Left lung (tissue), 10 donors: ENCODE results near the gene TTC7B. TPM values are rescaled to one million over a fixed set of nuclear protein-coding genes. Genes with fewer than 3 reads are reported as not detected.

Source experiments
- ATAC-seq: fragments of 200-7000 bp; cut with Tn5 transposase; one replicate; pipeline ENCODE4 v1.9.1; 2020; ENCODE audit warnings: moderate library complexity
- DNase-seq, 4 donors: peaks; one replicate each; pipeline ENCODE4 v3.0.0-alpha.2; 2013 to 2020
- H3K27ac ChIP-seq, 2 donors: fragments of 200-600 bp; sonication (generic) in 1 of 2; one replicate each; pipeline versions ENCODE4 v1.5.0 to v1.8.0; 2020 to 2021
- H3K27me3 ChIP-seq, 2 donors: fragments of 200-600 bp; sonication (generic) in 1 of 2; one replicate each; pipeline versions ENCODE4 v1.5.0 to v1.8.0; 2020 to 2021
- H3K36me3 ChIP-seq, 2 donors: fragments of 200-600 bp; sonication (generic) in 1 of 2; one replicate each; pipeline versions ENCODE4 v1.5.0 to v1.8.0; 2020 to 2021
- H3K4me1 ChIP-seq, 2 donors: fragments of 200-600 bp; one replicate each; pipeline ENCODE4 v1.8.0; 2021
- H3K4me3 ChIP-seq, 2 donors: fragments of 200-600 bp; sonication (generic) in 1 of 2; one replicate each; pipeline versions ENCODE4 v1.5.0 to v1.8.0; 2020 to 2021; ENCODE audit warnings: mild to moderate bottlenecking in 1 of 2
- H3K9me3 ChIP-seq, 2 donors: fragments of 200-600 bp; sonication (generic) in 1 of 2; one replicate each; pipeline versions ENCODE4 v1.5.0 to v1.8.0; 2020 to 2021
- intact Hi-C, 2 donors: fragments of 100-400 bp; cut with DNase I; formaldehyde crosslinking; loops; one replicate each; pipeline versions ENCODE4 v1.11.2 to v1.14.2; 2022
- polyA plus RNA-seq, 6 donors: library from polyadenylated mRNA; unstranded; fragments of 120-200 nt; gene quantifications; one replicate each; pipeline ENCODE4 v1.2.1, GENCODE V29; 2013; ENCODE audit not compliant: insufficient read length in 6 of 6
- total RNA-seq, 2 donors: library from RNA; stranded (reverse); fragmentation: NEBNext Ultra II Directional; extraction: Animal tissue kit (Norgen Biotek cat#: 25700); gene quantifications; one replicate each; pipeline ENCODE4 v1.2.1, GENCODE V29; 2021
- TF ChIP-seq, protein P1 (sequence below), 2 donors: fragments of 200-600 bp; sonication (generic) in 1 of 2; IDR thresholded peaks; one replicate each; pipeline versions ENCODE4 v1.5.0 to v1.8.0; 2021; ENCODE audit warnings: antibody characterized with exemption in 2 of 2
- donor health status: DM: no; HTN: yes; CAD: no.
- donor health status: DM: no; HTN: no; CAD: no.

TTC7B gene
- total and polyA plus RNA-seq, 8 donors = 26.8 to 47.5 (median 39.5) TPM

DNA sequence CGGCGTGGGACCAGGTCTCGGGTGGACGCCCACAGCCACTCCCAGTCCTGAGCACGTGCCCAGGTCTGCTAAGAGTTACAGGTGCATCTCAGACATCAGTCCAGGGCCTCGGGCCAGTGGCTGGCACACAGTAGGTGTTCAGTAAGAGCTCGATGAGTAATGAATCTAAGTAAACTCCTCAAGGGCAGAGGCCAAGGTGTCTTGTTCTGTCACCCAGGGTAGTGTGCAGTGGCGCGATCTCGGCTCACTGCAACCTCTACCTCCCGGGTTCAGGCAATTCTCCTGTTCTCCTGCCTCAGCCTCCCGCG lies 11.2 kb downstream of the TTC7B start:
- peaks cover 0 to 28% of the 10 kb centered on the region in 2 donors for H3K4me1 ChIP-seq
- H3K27me3 ChIP-seq = no peaks in the 10 kb centered on the region
- no peak overlapping the region for H3K4me3 ChIP-seq
- ATAC-seq = no peak
- no peaks in the 10 kb centered on the region for H3K9me3 ChIP-seq
- no peak overlapping the region for H3K27ac ChIP-seq
- intact Hi-C loops = no loop called here
- TF ChIP-seq, protein P1, sequence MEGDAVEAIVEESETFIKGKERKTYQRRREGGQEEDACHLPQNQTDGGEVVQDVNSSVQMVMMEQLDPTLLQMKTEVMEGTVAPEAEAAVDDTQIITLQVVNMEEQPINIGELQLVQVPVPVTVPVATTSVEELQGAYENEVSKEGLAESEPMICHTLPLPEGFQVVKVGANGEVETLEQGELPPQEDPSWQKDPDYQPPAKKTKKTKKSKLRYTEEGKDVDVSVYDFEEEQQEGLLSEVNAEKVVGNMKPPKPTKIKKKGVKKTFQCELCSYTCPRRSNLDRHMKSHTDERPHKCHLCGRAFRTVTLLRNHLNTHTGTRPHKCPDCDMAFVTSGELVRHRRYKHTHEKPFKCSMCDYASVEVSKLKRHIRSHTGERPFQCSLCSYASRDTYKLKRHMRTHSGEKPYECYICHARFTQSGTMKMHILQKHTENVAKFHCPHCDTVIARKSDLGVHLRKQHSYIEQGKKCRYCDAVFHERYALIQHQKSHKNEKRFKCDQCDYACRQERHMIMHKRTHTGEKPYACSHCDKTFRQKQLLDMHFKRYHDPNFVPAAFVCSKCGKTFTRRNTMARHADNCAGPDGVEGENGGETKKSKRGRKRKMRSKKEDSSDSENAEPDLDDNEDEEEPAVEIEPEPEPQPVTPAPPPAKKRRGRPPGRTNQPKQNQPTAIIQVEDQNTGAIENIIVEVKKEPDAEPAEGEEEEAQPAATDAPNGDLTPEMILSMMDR (IDR thresholded peaks at IDR 0.05) = no peak
- no peaks in the 10 kb centered on the region for H3K36me3 ChIP-seq
- no peak for DNase-seq

DNA sequence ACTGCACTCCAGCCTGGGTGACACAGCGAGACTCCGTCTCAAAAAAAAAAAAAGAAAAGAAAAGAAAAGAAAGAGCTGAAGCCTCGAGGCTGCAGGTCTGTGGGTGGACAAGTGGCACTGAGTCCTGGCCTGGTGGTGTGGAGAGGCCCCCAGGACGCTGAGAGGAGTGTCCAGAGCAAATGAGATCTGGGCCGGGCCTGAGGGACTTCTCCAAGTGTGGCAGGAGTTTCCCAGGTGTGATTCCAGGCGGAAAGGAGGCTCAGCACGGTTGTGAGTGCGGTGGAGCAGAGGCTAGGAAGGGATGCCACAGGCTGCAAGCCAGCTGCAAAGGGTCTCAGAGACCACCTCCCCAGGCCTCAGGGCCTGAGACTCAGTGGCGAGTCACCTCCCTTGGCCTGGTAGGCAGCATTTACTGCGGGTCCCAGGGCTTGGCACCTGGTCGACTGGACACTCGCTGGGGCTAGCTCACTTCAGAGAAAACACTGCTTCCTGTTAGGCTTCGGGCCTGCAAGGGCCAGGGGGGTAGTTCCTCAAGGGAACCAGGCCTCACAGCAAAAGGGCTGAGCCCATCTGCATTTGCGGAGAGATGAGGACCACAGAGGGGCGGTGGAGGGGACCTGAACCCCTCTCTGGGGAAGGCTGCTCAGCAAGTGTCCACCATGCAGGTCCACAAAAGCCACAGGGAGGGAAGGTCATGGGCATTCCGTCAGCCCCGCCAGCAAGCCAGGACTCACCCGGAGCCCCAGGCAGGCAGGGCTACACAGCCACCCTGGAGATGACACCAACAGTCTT lies 11.7 kb downstream of the TTC7B start:
- H3K4me3 ChIP-seq = no peak overlapping the region
- TF ChIP-seq, protein P1 (IDR thresholded peaks at IDR 0.05) = no peak
- no peak for DNase-seq
- no peaks in the 10 kb centered on the region for H3K27me3 ChIP-seq
- no peak for ATAC-seq
- peak overlapping the region in 1 of 2 donors; percentile 48 for H3K27ac ChIP-seq
- intact Hi-C loops = no loop called here
- H3K36me3 ChIP-seq = no peaks in the 10 kb centered on the region
- peaks cover 0 to 28% of the 10 kb centered on the region in 2 donors for H3K4me1 ChIP-seq
- H3K9me3 ChIP-seq = no peaks in the 10 kb centered on the region

DNA sequence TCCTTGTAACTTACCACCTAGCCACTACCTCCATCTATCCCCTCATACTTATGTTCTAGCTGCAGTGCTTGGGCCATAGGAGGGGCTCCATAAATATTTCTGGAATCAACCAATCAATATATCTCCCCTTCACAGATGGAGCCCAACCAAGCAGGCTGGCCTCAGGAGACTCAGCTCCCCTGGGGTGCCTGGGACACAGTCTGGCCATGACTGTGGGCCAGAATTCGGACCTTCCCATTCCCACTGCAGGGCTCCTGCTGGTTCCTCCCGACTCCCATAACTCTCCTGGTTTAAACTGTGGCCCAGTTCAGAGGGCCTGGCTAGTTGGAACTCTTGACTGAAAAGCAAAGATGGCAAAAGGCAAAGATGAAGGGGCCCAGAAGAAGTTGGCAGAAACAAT lies 13.0 kb downstream of the TTC7B start:
- intact Hi-C loops = no loop called here
- TF ChIP-seq, protein P1 (IDR thresholded peaks at IDR 0.05) = no peak
- Histone ChIP-seq H3K27me3 (no peaks in the 10 kb centered on the region), H3K36me3 (no peaks in the 10 kb centered on the region), H3K27ac (peak overlapping the region in 1 of 2 donors; percentile 48), H3K4me1 (peaks cover 0 to 28% of the 10 kb centered on the region in 2 donors), H3K4me3 (no peak overlapping the region), H3K9me3 (no peaks in the 10 kb centered on the region)
- ATAC-seq = no peak
- no peak for DNase-seq

- H3K36me3 ChIP-seq = no peaks in the 10 kb centered on the region
- intact Hi-C loops = no loop called here
- DNase-seq (no peak), ATAC-seq (no peak)
- H3K27ac ChIP-seq = no peak overlapping the region
- H3K4me1 ChIP-seq = peaks cover 6 to 39% of the 10 kb centered on the region in 2 donors
- no peak overlapping the region for H3K4me3 ChIP-seq
- no peaks in the 10 kb centered on the region for H3K9me3 ChIP-seq
- H3K27me3 ChIP-seq = no peaks in the 10 kb centered on the region
- TF ChIP-seq, protein P1 (IDR thresholded peaks at IDR 0.05) = no peak
Observed at GRCh38 chr14:90799420-90799819, 16.8 kb downstream of the TTC7B start.

GRCh38 chr14:90797919-90798318 lies 18.3 kb downstream of the TTC7B start:
- TF ChIP-seq, protein P1 (IDR thresholded peaks at IDR 0.05) = no peak
- Histone ChIP-seq H3K9me3 (no peaks in the 10 kb centered on the region), H3K4me1 (peaks cover 6 to 29% of the 10 kb centered on the region in 2 donors), H3K36me3 (no peaks in the 10 kb centered on the region), H3K27ac (no peak overlapping the region), H3K4me3 (no peak overlapping the region), H3K27me3 (no peaks in the 10 kb centered on the region)
- intact Hi-C loops = no loop called here
- ATAC-seq = no peak
- no peak for DNase-seq
